NK-92 treated with Interleukin-12 subunit alpha and Interleukin-12 subunit beta, amount 100 ng/mL, for 24 hours (cell line): ENCODE results near the gene PSORS1C2.

ENCODE experiments used
- DNase-seq: peaks from one replicate; lab custom pipeline; 2025; lab: John Stamatoyannopoulos, UW

The PSORS1C2 gene

DNA sequence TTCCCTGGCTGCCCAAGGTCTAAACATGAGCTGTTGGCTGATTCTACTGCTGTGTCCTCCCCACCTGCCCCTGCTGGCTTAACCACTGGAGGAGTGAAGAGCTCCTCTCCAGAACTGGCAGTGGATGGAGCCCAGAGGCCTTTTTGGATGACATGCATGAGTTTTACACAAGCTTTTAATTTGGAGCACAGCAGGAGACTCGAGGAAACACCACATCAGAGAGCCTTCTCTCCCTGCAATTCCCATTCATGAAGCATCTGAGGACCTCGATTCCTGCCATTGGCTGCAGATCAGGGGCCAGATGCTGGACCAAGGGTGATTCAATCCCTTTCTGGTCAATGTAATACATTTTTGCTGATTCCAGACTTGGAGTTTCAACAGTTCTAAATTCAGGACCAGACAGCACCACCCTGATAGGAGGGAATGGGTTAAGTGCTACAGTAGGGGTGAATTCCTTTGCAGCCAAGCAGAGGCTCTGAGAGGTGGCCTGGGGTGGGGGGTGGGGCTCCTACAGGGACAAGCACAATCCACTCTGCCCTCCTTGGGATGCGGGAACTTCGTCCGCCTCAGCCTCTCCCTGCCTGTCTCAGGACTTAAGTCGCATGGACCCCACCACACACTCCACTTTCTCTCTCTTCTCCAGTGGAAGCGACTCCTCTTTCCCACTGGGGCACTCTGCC is 24.9 kb downstream of the PSORS1C2 start:
- DNase-seq, result no peak

DNA sequence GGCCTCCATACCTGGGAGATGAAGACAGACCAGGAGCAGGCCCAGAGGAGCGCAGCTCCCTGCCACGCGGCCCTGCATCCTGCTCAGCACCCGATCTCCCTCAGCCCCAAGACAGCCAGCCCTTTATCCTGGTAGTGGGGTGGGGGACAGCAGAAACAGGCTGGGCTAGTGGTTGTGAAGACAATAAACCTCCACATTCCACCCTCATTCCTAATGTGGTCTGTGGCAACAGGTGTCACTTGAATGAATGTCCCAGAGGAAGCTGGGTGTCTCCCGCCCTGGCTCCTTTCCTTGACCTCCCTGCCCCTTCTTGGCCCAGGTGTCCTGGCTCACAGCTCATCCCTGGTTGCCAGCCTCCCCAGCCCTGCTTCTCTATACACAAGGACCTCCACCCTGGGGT is 26.4 kb downstream of the PSORS1C2 start, which contains the start of gene C6orf15:
C6orf15 (minus strand) TSS at position 98 of the 400 bp plus-strand sequence; CDS start at position 78, 20 bp downstream.
- DNase-seq, result no peak

DNA sequence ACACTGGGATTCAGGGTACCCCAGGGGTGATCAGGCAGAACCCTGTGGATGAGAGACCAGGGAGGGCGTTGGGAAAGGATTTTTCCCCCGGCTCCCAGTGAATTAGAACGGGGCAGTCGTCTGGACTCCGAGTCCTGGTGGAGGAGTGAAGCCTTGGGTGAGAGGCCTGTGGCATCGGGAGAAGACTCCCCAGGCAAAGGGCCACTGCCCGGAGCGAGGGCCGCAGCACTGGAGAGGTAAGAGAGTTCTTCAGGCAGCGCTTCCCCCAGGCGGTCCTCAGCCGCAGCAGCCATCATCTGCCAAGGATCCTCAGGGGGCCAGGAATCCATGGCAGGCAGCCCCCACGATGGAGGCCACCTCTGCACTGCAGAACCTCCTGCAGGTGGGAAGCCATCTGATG is 27.2 kb downstream of the PSORS1C2 start:
- no peak for DNase-seq

- DNase-seq, result no peak
Measured at GRCh38 chr6:31110825-31111582, 27.9 kb downstream of the PSORS1C2 start.

- no peak for DNase-seq
Measured at GRCh38 chr6:31107052-31107451, 31.8 kb downstream of the PSORS1C2 start.

DNA sequence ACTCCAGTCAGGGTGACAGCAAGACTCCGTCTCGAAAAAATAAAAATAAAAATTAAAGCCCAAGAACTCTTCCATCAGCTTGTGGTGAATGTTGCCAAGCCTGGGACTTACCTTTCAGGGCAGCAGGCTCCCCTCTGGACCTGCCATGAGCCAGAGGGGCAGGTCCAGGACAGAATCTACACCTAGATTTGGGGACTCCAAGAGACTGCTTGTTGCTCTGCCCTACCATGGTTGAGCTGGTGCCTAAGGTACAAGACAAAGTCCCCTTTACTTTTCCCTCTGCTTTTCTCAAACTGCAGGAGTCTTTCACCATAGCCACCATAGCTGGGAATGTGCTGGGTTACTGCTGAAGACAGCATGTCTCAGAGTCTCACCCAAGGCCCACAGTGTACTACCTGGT is 35.7 kb downstream of the PSORS1C2 start:
- DNase-seq, result no peak

DNA sequence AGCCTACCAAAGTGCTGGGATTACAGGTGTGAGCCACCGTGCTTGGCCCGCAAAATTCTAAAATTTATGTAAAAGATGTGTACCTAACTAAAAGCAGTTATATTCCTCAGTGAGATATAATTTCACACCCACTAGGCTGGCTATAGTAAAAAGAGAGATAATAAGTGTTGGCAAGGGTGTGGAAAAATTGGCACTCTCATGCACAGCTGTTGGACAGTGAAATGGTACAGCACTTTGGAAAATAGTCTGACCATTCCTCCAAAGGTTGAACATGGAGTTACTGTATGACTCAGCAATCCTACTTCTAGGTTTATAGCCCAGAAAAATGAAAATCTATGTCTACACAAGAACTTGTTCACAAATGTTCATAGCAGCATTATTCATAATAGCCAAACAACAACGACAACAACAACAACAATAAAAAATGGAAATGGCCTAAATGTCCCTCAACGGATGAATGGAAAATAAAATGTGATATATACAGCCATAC is 40.4 kb downstream of the PSORS1C2 start:
- no peak for DNase-seq

GRCh38 chr6:31096656-31097055 is 42.2 kb downstream of the PSORS1C2 start:
- DNase-seq, result no peak

DNA sequence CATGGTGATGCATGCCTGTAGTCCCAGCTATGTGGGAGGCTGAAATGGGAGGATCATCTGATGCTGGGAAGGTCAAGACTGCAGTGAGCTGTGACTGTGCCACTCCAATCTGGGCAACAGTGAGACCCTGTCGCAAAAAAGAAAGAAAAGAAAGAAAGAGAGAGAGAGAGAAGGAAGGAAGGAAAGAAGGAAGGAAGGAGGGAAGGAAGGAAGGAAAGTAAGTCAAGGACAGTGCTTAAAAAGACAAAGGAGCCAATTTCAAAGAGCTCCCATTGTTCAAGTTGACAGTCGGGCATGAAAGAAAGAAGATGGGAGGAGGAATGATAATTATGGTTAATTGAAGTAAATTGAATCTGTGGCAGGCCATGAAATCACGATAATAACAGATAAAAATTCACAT is 42.7 kb downstream of the PSORS1C2 start:
- no peak for DNase-seq

GRCh38 chr6:31094389-31094881 is 44.4 kb downstream of the PSORS1C2 start:
- DNase-seq, result no peak

DNA sequence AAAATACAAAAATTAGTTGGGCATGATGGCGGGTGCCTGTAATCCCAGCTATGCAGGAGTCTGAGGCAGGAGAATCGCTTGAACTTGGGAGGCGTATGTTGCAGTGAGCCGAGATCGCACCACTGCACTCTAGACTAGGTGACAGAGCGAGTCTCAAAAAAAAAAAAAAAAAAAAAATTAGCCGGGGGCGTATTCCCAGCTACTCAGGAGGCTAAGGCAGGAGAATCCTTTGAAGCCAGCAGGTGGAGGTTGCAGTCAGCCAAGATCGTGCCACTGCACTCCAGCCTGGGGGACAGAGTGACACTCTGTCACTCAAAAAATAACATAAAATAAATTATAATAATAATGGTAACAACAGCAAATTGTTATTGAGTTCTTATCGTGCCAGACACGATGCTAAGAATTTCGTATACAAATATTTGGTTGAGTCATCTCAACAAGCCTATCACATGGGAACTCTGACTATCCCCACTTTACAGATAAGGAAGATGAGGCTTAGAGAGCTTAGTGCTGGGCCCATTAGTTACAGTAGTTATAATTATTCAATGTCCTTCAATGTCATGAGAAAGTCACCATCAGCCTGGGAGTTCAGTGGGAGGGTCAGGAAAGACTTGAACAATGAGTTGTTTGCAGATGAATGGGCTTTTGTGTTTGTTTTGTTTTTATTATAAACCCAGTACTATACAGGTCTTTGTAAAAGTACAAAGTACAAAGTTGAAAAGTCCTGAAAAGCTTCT is 45.9 kb downstream of the PSORS1C2 start:
- no peak for DNase-seq

GRCh38 chr6:31092238-31092637 is 46.6 kb downstream of the PSORS1C2 start:
- no peak for DNase-seq

DNA sequence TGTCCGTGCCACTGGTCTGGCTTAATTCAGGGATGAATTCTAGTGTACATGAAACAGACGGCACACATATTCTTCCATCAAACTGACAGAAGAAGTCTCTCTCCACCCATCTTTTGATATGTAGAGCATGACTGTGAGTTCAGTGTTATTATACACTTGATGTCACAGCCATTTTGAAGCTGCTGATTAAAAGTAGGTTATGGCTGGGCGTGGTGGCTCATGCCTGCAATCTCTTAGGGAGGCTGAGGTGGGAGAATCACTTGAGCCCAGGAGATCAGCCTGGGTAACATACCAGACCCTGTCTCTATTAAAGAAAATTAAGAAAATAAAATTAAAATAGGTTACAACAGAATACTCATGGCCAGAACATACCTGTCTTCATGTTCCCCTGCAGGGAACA is 47.2 kb downstream of the PSORS1C2 start:
- no peak for DNase-seq

DNA sequence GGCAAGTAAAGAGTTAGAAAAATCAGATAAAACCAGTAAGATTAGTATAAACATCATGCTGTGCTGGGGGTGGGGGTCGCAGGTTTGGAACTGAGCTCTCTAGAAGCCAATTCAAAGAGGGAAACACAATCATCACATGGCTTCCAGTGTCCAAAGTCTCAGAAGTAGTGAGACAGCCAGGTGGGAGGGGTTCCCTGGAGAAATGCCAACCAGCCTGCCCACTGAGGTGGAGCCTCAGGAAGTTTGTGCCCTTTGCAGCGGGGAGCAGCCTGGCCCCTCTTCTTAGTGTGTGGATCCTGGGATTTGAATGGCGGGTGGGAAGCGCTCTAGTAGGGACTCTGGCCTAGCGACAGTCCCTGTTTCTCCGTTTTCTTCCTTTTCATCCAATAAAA is 47.9 kb downstream of the PSORS1C2 start:
- DNase-seq, result no peak

DNA sequence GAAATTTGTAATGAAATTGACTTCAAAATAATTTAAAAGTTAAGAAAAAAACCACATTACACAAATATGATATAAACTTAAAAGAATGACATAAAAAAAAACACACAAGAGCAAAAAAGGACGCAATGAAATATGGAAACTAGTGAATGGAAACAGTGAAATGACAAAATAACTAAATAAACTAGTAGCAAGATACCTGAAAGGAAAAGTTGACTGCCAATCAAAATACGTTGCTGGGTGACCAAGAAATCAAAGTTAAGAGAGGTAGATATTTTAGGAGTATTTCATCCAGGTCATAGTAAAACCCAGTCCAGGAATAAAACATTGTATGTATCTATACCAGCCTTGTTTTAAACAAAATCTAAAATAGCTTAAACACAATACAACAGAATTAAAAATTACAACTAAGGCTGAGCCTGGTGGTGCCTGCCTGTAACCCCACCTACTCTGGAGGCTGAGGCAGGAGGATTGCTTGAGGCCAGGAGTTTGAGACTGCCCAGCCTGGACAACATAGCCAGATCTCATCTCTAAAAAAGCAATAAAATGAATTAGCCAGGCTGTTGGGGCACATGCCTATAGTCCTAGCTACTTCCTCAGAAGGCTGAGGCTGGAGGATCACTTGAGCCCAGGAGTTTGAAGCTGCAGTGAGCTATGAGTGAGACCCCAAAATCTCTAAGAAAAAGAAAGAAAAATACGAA is 48.4 kb downstream of the PSORS1C2 start:
- DNase-seq, result no peak
